A204.1 (cell line): ENCODE measurements around the gene RRM2.

ENCODE experiments used
- FAIRE-seq: peaks from 2 replicates; lab custom pipeline; 2012; peaks lifted over from hg19 to GRCh38; lab: Jason Lieb, UNC

Gene RRM2

DNA sequence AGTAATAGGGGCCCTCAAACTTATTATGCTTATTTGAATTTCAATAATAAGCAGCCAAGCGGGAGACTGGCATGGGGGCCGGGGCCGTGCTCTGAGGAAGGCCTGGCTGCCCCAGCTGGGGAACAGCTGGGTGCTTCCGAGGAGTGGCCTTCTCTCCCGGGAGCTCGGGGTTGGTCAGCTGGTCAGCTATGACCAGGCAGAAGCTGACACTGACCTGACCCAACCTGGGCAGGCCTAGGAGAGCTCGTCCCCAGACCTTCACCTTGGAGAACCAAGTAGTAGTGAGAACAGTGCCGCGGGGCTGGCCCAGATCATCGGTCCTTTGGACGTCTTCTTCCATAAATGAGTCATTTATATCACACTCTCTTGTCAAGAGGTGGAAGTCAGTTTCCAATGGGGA, 36.1 kb downstream of the RRM2 start:
- no peak for FAIRE-seq

DNA sequence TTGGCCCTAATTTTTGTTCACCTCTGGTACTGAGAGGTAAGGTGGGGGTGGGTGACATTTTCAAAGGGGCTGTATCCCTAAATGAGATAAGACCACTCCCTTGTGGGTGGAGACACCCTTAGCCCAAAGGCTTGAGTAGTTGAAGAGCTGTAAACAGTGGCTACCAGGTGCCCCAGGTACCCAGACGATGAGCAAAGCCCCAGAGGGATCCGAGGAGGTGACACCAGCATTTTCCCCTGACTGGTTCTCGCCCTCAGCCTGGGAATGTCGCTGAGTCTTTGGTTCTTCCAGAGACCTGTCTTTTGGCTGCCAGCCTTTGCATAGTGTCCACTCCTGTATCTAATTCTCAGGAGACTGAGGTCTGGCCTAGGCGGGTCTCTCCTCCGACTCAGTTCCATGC, 36.5 kb downstream of the RRM2 start:
- FAIRE-seq: no peak

DNA sequence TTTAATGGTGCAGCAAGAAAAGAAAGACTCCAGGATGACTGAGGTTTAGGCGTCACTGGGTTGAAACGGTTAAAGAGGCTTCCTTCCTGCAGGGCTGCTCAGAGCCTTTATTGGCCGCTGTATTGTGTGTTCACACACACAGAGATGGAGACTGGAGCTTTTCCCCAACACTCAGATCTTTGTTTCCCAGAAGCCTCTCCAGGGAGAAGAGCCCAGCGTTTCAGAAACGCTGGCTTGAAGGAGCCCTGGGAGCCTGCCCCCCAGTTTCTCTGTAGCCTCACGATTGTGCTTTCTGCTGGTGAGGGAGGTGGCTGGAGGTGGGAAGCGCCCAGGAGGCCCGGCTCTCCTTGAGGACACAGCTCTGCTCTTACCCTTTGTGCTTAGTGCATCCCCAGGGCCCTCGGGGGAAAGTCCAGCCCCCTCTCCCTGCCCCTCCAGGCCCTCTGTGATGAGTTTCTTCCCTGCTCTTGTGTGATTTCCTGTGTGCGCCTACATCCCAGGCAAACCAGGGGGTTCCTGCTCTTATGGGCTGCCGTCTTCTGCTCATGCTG, 37.1 kb downstream of the RRM2 start:
- no peak for FAIRE-seq

DNA sequence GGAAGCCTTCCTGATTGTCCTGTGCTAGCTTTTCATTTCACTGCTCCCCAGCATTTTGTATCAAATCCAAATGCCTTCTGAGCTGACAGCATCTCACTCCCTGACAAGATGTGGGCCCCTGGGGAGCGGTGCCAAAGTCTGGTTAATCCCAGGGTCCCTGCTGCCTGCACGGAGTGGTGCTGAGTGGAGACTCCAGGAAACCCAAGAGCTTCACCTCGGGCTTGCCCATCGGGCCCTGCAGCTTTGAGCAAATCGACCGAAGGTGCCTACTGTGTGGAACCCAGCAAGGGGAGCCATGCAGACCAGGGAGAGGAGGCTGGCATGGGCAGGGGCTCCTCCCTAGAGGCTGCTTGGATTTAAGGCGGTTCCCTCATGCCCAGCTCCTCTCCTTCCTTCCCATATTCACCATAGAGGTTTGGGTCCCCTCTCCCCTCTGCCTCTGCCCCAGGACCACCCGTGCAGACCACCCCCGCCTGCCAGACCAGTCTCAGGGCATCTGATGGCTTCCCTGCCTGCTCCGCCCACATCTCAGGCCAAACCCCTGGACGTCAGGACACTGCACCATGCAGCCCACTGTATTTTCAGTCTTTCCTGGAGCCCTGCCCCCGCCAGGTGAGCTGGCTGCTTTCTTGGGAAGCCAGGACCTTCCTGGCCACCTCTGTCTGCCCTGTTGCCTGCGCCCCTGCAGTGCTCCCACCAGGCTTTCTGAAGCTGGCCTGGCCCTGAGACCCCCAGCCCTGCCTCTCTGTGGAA, 37.8 kb downstream of the RRM2 start:
- FAIRE-seq: no peak

DNA sequence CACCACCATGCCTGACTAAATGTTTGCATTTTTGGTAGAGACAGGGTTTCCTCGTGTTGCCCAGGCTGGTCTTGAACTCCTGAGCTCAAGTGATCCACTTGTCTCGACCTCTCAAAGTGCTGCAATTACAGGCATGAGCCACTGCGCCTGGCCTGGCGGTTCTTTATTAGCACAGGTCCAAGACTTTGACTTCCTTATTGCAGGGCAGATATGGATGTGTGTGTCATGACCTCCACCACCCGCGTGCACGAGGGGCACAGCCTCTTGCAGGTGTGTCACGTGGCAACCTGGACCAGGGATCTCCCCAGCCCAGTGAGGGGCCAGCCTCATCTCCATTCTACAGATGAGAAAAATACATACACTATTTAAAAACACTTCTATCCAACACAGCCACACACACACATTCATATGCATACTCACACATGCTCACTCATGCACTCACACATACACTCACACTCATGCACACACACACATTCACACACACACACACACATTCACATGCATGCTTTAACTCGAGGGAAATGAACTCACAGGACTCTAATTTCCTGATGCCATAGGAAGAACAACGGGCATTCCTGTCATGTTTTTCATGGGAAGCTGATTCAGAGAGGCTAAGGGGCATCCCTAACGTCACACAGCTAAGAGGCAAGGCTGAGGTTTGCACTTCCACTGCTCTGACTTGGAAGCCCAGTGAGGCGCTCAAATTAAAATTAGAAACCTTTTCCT, 38.8 kb downstream of the RRM2 start:
- no peak for FAIRE-seq

DNA sequence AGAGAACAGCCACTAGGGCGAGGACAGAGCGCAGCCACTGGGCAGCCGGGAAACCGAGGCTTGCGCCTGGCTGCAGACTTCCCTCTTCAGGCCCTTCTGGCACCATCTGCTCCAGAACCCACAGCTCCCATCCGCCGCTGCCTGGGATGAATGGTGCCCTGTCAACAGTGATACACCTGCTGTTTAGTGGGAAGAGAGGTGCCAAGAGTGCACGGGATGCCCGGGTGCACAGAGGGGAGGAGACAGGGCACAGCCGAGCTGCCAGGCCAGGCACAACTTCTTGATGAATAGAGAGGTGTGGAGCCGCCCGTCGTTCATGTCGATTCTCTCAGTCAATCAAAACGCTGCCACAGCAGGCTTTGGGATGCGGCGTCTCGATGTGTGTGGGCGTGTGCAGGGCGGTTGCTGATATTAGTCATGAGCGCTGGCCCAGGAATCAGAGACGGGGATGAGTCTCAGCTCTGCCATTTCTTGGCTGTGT, 39.5 kb downstream of the RRM2 start:
- no peak for FAIRE-seq

DNA sequence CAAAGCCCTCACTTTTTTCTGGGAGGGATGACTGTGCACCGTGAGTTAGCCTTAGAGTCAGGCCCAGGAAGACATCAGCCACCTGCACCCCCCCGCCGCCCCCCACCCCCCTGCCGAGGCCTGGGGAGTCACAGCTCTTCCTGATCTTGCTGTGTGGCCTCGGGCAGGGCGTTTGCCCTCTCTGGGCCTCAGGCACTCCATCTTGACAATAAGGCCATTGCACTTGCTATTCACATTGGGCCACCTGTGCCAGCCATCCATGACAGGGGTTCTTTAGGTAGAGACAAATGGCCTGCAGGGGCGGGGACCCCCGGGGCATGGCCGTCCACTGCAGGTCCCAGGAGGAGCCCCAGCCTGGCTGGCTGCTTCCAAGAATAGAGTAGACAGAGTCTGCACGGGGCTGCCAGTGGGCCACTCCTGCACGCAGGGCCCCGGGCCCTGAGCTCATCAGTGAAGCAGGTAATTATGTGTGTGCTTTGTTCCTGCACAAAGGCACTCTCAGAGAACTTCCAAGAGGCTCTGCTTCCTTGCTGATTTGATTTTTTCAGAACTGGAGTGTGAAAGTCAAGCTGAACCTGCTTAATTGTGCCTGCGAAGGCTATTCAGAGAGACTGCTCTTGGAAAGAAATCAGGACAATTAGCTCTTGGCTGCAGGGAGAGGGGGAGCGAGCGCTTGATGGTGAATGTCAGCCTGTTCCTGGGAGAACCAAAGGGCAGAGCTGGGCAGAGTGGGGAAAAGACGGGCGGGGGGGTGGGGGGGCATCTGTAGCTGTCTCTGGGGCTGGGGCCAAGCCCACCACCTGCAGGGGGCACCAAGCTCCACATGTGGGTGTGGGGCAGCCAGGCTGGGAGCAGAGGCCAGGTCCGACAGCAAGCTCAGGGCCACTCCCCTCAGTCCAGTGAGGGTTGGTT, 40.3 kb downstream of the RRM2 start:
- no peak for FAIRE-seq

DNA sequence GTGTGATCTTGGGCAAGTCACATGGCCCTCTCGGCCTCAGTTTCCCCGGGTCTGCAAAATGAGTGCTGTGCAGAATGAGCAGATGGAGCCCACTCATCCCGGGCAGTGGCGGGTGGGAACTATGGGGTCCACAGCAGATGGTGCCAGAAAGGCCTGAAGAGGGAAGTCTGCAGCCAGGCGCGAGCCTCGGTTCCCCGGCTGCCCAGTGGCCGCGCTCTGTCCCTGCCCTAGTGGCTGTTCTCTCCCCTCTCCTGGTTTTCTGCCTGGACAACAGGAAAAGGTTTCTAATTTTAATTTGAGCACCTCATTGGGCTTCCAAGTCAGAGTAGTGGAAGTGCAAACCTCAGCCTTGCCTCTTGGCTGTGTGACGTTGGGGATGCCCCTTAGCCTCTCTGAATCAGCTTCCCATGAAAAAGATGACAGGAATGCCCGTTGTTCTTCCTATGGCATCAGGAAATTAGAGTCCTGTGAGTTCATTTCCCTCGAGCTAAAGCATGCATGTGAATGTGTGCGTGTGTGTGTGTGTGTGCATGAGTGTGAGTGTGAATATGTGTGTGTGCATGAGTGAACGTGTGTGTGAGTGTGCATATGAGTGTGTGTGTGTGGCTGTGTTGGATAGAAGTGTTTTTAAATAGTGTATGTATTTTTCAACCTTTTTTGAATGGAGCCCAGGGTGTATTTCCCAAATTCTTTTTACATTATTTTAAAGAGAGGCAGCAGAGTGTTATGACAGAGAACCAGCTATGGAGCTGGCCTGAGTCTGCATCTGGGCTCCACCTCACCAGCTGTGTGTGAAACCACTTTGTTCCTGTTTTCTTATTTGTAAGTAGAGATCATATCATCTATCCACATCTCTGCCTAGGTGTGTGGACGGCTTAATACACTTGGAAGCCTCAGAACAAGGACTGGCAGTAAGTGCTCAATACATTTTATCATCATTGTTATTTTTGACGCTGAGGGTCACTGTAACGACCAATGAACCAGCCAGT, 41.3 kb downstream of the RRM2 start:
- no peak for FAIRE-seq

DNA sequence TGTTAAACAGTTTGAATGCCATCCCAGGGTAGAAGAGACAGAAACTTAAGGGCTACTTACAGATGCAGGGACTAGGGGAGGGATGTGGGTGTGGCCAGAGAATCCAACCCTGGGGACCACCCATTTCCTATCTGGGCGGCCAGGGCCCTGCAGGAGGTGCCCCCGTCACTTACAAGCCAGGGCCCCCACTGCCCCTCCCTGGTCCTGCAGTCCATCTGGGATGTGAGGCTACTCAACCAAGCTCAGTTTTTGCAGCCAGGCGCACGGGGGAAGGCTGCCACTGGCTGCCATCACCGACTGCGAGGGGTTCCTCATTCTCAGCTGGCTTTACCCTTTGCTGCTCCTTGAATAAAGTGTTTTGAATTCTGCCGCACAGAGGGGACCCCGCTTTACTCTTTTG, 42.1 kb downstream of the RRM2 start:
- FAIRE-seq: no peak

DNA sequence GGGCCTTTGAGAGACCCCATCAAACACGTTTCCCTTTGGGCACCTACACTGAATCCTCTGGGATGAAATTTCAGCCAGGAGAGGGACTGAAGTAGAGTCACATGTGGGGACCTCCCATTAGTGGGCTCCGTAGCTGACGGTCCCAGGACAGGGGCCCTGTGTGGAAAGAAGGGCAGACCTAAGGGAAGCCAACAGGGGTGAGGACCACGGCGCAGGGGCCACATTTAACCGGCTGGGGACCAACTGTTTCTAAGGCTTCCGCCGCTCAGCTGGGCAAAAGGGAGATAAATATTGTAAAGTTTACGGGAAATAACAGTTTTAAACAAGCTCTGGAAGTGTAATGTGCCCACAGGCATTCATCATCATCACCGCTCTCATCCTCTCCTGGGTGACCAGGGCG, 42.7 kb downstream of the RRM2 start:
- no peak for FAIRE-seq

DNA sequence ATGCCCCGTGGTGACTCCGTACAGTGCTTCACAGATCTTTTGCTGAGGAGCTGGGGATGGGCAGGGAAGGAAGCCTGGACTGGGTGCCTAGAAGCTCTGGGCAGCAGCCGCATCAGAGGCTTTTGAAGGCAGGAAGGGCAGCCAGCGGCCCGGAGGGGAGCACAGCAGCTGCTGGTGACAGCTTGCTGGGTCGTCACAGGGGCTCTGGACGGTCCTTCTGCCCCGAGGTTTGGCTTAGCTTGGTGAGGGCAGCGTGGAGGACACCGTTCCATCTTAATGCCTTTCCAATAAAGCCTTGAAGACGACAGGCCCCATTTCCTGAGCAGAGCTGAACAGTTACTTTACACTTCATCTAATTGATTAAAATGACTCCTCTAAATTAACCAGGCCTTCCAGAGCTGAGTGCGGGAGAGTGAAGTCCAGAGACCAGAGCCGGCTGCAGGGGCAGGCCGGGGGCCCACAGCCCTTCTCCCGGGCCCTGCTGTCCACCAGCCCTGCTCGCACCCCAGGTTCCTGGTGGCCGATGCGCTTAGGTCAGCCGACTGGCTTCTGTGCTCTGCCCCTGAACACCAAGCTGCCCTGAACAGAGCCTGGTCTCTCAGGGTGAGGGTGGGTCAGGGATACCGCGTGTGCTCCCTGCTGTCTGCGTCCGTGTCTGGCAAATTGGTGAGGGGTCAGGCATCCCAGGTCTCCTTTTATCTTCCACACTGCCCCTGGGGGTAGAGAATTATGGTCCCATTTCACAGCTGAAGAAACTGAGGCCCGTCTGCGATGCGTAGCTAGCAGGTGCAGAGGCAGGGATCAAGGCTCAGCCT, 43.5 kb downstream of the RRM2 start:
- no peak for FAIRE-seq

DNA sequence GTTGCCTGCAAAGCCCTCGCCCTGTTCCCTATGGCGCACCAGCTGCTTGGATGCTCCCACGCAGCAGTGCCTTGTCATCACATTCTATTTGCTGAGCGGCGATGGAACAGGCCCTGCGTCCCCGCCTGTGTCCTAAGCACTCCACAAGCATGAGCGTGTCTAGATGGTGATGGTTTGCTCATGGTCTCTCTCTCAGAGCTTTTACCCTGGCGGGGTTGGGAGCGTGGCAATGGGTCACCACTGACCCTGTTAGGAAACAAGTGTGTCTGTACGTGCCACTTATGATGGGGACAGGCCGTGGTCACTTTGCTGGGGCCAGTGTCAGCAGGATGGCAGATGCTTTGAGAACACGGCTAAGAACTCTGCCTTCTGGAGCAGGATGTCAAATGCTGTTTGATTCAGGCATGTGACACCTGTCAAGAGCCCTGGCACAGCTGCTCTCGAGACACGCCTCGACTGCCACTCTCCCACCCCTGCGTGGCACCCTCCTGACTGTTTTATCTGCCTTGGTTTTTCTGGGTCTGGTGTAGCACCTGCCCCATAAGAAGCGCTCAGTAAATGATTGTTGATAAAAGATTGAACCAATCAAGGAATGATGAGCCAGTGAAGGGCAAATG, 44.2 kb downstream of the RRM2 start:
- FAIRE-seq: no peak

DNA sequence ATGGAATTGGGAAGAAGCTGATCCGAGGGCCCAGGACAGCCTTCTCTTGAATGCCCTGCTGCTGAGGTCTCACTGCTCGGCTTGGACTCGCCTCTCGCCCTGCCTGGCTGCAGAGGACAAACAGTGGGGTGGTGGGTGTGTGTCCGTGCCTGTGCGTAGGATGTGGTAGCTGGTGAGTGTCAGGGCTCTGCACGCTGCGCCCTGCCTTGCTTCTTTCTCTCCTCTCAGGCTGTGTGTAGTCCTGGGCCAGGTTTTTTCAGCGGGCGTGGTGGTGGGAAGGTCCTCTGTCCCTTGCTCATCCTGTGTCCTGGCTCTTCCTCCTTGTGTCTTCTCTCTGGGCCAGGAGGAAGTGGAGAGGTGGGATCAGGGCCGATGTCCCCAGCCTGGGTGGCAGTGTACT, 44.8 kb downstream of the RRM2 start:
- no peak for FAIRE-seq

DNA sequence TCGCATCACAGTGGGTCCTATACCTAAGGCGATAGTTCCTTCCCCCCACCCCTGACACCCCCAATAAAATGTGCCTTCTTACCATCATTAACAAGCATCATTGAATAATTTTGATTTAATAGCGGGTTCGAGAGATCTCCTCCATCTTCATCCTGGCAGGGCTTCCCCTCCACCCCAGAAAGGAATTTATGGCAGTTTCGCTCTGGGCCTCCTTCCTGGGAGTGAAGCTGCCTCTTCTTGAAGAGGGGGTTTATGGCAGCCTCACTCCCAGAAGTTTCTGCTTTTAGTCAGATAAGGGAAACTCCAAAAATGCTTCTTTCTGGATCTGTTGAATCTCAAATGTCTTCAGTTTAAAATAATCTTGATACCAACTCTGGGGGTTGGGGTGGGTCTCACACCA, 45.7 kb downstream of the RRM2 start:
- FAIRE-seq: no peak

DNA sequence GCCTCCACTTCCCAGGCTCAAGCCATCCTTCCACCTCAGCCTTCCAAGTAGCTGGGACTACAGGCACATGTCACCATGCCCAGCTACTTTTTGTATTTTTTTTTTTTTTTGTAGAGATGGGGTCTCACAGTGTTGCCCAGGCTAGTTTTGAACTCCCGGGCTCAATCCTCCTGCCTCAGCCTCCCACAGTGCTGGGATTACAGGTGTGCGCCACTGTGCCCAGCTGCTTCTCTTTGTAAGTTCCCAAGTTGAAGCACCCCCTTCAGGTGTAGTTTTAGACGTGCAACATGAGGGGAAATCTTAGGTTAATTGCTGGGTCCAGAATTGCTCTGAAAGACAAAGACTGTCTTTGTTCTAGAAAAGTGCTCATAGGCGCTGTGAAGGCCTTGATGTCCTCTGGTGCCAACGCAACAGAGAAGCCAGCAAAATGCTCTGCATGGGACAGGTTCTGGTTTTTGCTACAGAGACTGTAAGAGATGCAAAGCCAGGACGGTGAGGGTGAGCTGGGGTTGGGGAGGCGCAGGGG, 46.6 kb downstream of the RRM2 start:
- FAIRE-seq: no peak

DNA sequence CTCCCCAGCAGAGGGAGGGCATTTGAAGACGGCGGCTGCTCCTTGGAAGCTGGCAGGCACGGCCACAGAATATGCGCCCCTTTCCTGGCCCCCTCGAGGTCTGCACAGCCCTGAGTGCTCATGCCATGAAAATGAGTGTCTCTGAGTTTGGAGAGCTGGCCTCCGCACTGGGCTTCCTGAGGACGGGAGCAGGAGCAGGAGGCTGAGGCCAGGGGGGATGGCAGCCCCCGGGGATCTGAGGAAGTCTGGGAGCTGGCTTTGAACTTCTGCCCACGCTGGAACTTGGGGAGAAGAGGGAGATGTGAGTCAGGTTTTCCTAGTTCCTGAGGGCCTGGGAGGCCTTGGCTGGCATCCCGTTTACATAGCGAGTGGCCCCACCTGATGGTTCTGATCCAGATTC, 47.0 kb downstream of the RRM2 start:
- no peak for FAIRE-seq

DNA sequence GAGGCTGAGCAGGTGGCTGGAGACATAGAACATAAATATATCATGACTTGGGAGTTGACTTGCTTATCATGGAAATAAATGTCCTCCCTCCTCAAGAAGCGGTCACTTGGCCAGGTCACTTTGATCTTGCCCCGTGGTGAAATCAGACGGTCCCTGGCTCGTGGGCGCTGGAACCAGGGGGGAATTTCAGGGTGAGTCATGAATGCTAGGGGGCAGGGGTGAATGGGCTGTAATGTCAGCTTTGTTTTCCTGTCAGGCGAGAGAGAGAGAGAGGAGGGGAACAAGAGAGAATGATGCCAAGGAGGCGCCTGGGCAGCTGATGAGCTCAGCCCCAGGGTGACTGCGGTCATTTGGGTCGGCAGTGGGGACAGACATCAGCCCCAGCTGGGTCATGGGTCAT, 47.7 kb downstream of the RRM2 start:
- FAIRE-seq: no peak

DNA sequence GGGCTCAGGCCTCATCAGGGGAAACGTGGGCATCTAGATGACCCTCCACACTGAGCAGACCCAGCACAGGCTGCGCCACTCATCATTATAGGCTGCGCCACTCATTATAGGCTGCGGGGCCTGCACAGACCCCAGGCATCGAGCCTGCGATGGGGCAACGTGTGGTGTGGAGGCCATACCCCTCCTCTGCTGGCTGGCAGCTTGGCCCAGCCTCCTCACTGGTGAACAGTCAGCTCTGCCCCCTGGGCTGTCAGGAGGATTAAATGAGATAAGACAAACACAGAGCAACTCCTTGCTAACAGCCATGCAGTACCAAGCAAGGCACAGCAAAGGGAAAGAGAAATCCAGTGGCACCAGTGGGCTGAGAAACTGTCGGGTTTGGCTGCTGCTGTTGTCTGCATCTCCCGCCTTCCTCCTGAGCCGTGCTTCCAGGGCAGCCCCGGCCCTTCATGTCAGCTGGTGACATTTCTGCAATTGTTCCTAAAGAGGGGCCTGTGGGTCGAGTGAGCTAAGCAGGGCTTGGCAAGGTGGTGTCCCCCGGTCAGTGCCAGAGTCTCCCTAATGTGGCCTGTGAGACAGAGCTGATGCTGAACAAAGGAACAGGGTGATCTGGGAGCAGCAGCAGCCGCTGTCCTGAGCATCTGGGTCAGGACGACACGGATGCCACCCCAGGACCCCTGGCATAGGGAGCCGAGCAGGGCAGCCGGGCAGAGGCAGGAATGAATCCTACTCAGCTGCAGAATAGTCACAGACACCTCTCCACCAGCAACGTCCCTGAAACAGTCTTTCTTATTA, 48.7 kb downstream of the RRM2 start:
- FAIRE-seq: no peak
